ENCODE results near the gene FGFR2. TPM values are rescaled to one million over a fixed set of nuclear protein-coding genes. Genes with fewer than 3 reads are reported as not detected.

FGFR2 gene
- total and polyA plus RNA-seq, 2 of the 4 experiments (the other 2 are of a cell fraction), result not detected

DNA sequence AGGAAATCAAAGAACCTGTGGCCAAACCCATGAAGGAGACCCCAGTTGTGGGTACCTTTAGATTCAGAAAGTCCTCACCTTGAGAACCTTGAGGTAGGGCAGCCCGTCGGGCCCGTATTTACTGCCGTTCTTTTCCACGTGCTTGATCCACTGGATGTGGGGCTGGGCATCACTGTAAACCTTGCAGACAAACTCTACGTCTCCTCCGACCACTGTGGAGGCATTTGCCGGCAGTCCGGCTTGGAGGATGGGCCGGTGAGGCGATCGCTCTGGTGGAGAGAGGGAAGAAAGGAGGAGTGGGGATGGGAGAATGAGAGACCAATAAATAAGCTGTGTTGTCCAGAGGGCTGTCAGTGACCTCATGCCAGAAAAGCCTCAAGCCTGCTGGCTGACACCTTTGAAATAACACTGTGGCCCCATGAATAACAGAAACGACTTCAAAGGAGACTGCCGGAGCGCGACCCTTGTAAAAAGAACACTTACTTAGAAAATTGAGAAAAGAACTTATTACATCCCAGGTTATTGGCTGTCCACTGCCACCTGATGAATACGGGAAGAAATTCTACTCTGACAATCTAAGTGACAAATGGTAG lies 78.2 kb downstream of the FGFR2 start:
- H2BK120ac ChIP-seq (ENCODE audit: low read depth, low read length), result no peak overlapping the region
- H4K8ac ChIP-seq (ENCODE audit: low read depth in 2 of 2, low read length in 2 of 2), result no peak overlapping the region
- BruUV-seq (replicated peaks), result no TSS peak
- intact Hi-C loops (cut with micrococcal nuclease) (no loop called here), dilution Hi-C loops (cut with HindIII; ENCODE audit: low sequenced_read_pairs, unreplicated experiment) (no loop called here), in situ Hi-C loops (cut with MboI; ENCODE audit: low sequenced_read_pairs) (no loop called here)
- no peak overlapping the region for H3K4ac ChIP-seq (ENCODE audit: low read depth, low read length)
- no peak overlapping the region for H3K27ac ChIP-seq (ENCODE audit: insufficient read depth, low read length)
- no peaks in the 10 kb centered on the region for H3K79me1 ChIP-seq (ENCODE audit: low read depth in 1 of 2, low read length in 2 of 2)
- H2AK5ac ChIP-seq (ENCODE audit: low read depth, low read length), result no peak overlapping the region
- no peak overlapping the region for H2BK5ac ChIP-seq (ENCODE audit: low read depth, low read length, poor library complexity, severe bottlenecking)
- no peak overlapping the region for H2AFZ ChIP-seq (replicated peaks; ENCODE audit: low read length, poor library complexity)
- no peaks in the 10 kb centered on the region for H3K27me3 ChIP-seq (ENCODE audit: control insufficient read depth, insufficient read depth, low read length)
- POLR2A ChIA-PET (ENCODE audit: unreplicated experiment), result no interaction called here
- no peak overlapping the region for H2BK15ac ChIP-seq (ENCODE audit: low read depth, low read length)
- H4K20me1 ChIP-seq (ENCODE audit: insufficient read depth, low read length), result no peaks in the 10 kb centered on the region
- WGBS, 2 experiments (ENCODE audit: extremely low coverage in 2 of 2, insufficient read length in 1 of 2), result 72% methylated on average over 10 of the region's 17 CpGs; no CpG with 5 or more reads in 1 of the 2 experiments
- H3K4me1 ChIP-seq (ENCODE audit: control insufficient read depth, insufficient read depth, low read length), result no peaks in the 10 kb centered on the region
- H3K9me3 ChIP-seq (ENCODE audit: control insufficient read depth, insufficient read depth, low read length), result peaks cover 31% of the 10 kb centered on the region
- H4K5ac ChIP-seq (ENCODE audit: low read depth, low read length), result no peak overlapping the region
- H3K9me1 ChIP-seq (ENCODE audit: insufficient read depth, low read length), result no peaks in the 10 kb centered on the region
- no peak overlapping the region for H3K4me2 ChIP-seq (ENCODE audit: low read depth, low read length)
- no peak overlapping the region for H3K4me3 ChIP-seq (ENCODE audit: insufficient read depth, low read depth, low read length)
- no peak overlapping the region for H3K23ac ChIP-seq (ENCODE audit: low read depth, low read length)
- no peak overlapping the region for H3K56ac ChIP-seq (ENCODE audit: extremely low read depth, insufficient read depth, low read length)
- no peak overlapping the region for H2BK20ac ChIP-seq (ENCODE audit: low read depth, low read length)
- H3K18ac ChIP-seq (ENCODE audit: low read depth, low read length), result no peak overlapping the region
- no peaks in the 10 kb centered on the region for H3K36me3 ChIP-seq (ENCODE audit: control insufficient read depth, insufficient read depth, low read length)
- DNase-seq (no peak), ATAC-seq (ENCODE audit: low read depth) (no peak)
- H3K9ac ChIP-seq (ENCODE audit: low read depth, low read length), result no peak overlapping the region
- CTCF ChIA-PET, result no interaction called here
- no peak overlapping the region for H3K14ac ChIP-seq (replicated peaks; ENCODE audit: low read depth, low read length)
- H2AK9ac ChIP-seq (replicated peaks; ENCODE audit: low read depth, low read length, poor library complexity), result no peak overlapping the region
- no peak for TF ChIP-seq POLR2A (IDR thresholded peaks at IDR 0.05; ENCODE audit: low read depth, low read length)
- TF ChIP-seq CHD1 (IDR thresholded peaks at IDR 0.05; ENCODE audit: low read depth, low read length), result no peak
- TF ChIP-seq, protein P1, sequence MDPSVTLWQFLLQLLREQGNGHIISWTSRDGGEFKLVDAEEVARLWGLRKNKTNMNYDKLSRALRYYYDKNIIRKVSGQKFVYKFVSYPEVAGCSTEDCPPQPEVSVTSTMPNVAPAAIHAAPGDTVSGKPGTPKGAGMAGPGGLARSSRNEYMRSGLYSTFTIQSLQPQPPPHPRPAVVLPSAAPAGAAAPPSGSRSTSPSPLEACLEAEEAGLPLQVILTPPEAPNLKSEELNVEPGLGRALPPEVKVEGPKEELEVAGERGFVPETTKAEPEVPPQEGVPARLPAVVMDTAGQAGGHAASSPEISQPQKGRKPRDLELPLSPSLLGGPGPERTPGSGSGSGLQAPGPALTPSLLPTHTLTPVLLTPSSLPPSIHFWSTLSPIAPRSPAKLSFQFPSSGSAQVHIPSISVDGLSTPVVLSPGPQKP (IDR thresholded peaks at IDR 0.05; ENCODE audit: borderline replicate concordance, low read depth, low read length), result no peak
- TF ChIP-seq MAZ (IDR thresholded peaks at IDR 0.05; ENCODE audit: borderline replicate concordance, low read depth, low read length), result no peak
- TF ChIP-seq FOS (IDR thresholded peaks at IDR 0.05; ENCODE audit: low read depth, low read length), result no peak
- no peak for TF ChIP-seq MXI1 (IDR thresholded peaks at IDR 0.05; ENCODE audit: borderline replicate concordance, low read depth, low read length)
- TF ChIP-seq RCOR1 (IDR thresholded peaks at IDR 0.05; ENCODE audit: insufficient replicate concordance, low read length), result no peak
- TF ChIP-seq CEBPB (IDR thresholded peaks at IDR 0.05; ENCODE audit: low read depth, low read length), result no peak
- no peak for TF ChIP-seq MAFK (IDR thresholded peaks at IDR 0.05; ENCODE audit: low read depth, low read length)
- no peak for TF ChIP-seq RAD21 (IDR thresholded peaks at IDR 0.05; ENCODE audit: low read length)
- TF ChIP-seq SMC3 (IDR thresholded peaks at IDR 0.05; ENCODE audit: low read depth, low read length), result no peak
- TF ChIP-seq, protein P2, sequence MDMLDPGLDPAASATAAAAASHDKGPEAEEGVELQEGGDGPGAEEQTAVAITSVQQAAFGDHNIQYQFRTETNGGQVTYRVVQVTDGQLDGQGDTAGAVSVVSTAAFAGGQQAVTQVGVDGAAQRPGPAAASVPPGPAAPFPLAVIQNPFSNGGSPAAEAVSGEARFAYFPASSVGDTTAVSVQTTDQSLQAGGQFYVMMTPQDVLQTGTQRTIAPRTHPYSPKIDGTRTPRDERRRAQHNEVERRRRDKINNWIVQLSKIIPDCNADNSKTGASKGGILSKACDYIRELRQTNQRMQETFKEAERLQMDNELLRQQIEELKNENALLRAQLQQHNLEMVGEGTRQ (IDR thresholded peaks at IDR 0.05; ENCODE audit: low read depth, low read length), result no peak
- TF ChIP-seq NFE2L2 (IDR thresholded peaks at IDR 0.05; ENCODE audit: low read depth, low read length), result no peak
- TF ChIP-seq RFX5 (IDR thresholded peaks at IDR 0.05; ENCODE audit: low read depth, low read length), result no peak
- TF ChIP-seq, protein P3, sequence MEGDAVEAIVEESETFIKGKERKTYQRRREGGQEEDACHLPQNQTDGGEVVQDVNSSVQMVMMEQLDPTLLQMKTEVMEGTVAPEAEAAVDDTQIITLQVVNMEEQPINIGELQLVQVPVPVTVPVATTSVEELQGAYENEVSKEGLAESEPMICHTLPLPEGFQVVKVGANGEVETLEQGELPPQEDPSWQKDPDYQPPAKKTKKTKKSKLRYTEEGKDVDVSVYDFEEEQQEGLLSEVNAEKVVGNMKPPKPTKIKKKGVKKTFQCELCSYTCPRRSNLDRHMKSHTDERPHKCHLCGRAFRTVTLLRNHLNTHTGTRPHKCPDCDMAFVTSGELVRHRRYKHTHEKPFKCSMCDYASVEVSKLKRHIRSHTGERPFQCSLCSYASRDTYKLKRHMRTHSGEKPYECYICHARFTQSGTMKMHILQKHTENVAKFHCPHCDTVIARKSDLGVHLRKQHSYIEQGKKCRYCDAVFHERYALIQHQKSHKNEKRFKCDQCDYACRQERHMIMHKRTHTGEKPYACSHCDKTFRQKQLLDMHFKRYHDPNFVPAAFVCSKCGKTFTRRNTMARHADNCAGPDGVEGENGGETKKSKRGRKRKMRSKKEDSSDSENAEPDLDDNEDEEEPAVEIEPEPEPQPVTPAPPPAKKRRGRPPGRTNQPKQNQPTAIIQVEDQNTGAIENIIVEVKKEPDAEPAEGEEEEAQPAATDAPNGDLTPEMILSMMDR (conservative IDR thresholded peaks at IDR 0.05; ENCODE audit: low read depth, low read length), result no peak
- no peak for TF ChIP-seq BHLHE40 (IDR thresholded peaks at IDR 0.05; ENCODE audit: low read depth, low read length)
- no peak overlapping the region for H4K91ac ChIP-seq (ENCODE audit: insufficient read depth, low read depth, low read length)

All from IMR-90 (cell line).